HFFc6 (cell line): ENCODE measurements around the gene DTNB. TPM values are rescaled to one million over a fixed set of nuclear protein-coding genes. Genes with fewer than 3 reads are reported as not detected.

Experiments
- DNase-seq: peaks from one replicate; pipeline ENCODE4 v3.0.0-alpha.2; 2018
- H3K27ac Mint-ChIP-seq: 2 replicates; pipeline ENCODE4 v1.8.0; 2020; ENCODE audit warnings: mild to moderate bottlenecking, mixed read lengths
- H3K27me3 Mint-ChIP-seq: 2 replicates; pipeline ENCODE4 v1.8.0; 2021; ENCODE audit warnings: mild to moderate bottlenecking, moderate library complexity, mixed read lengths; ENCODE audit not compliant: insufficient read depth
- H3K36me3 Mint-ChIP-seq: 2 replicates; pipeline ENCODE4 v1.8.0; 2021; ENCODE audit warnings: low read depth, mixed read lengths
- H3K4me1 Mint-ChIP-seq: 2 replicates; pipeline ENCODE4 v1.8.0; 2020; ENCODE audit warnings: low read depth, mixed read lengths
- H3K4me3 Mint-ChIP-seq: 2 replicates; pipeline ENCODE4 v1.8.0; 2020; ENCODE audit warnings: mild to moderate bottlenecking, moderate library complexity, mixed read lengths
- H3K9me3 Mint-ChIP-seq: 2 replicates; pipeline ENCODE4 v1.8.0; 2020; ENCODE audit warnings: mild to moderate bottlenecking, mixed read lengths
- CTCF ChIP-seq: fragments of 200-600 bp; sonication (generic); IDR thresholded peaks from 2 replicates; pipeline ENCODE4 v1.5.0; 2021; ENCODE audit warnings: antibody characterized with exemption, mild to moderate bottlenecking
- total RNA-seq, 6 experiments: library from RNA; stranded (reverse); fragmentation: NEBNext Ultra II Directional; extraction: Animal tissue kit (Norgen Biotek cat#: 25700); gene quantifications; 2 replicates in 1 of 6; 3 replicates in 5 of 6; pipeline ENCODE4 v1.2.3, GENCODE V29; 2021

The DTNB gene
- total RNA-seq, 6 experiments from 2014 or later = 4.2 to 6.2 (median 4.7) TPM

GRCh38 chr2:25624635-25625034 lies 48.7 kb downstream of the DTNB start:
- Mint-ChIP-seq H3K27ac (no peak overlapping the region), H3K36me3 (peaks cover 5% of the 10 kb centered on the region), H3K4me1 (no peaks in the 10 kb centered on the region), H3K27me3 (no peaks in the 10 kb centered on the region), H3K4me3 (no peak overlapping the region), H3K9me3 (no peaks in the 10 kb centered on the region)
- DNase-seq = no peak
- TF ChIP-seq CTCF = no peak

- no peaks in the 10 kb centered on the region for H3K27me3 Mint-ChIP-seq
- no peak for TF ChIP-seq CTCF
- H3K27ac Mint-ChIP-seq = no peak overlapping the region
- H3K36me3 Mint-ChIP-seq = peaks cover 5% of the 10 kb centered on the region
- no peak for DNase-seq
- H3K4me1 Mint-ChIP-seq = peaks cover 10% of the 10 kb centered on the region
- no peaks in the 10 kb centered on the region for H3K9me3 Mint-ChIP-seq
- H3K4me3 Mint-ChIP-seq = no peak overlapping the region
Observed at GRCh38 chr2:25623361-25623760, 50.0 kb downstream of the DTNB start.

- Mint-ChIP-seq H3K36me3 (no peaks in the 10 kb centered on the region), H3K4me3 (no peak overlapping the region), H3K27me3 (no peaks in the 10 kb centered on the region), H3K4me1 (peaks cover 23% of the 10 kb centered on the region), H3K9me3 (no peaks in the 10 kb centered on the region), H3K27ac (no peak overlapping the region)
- no peak for DNase-seq
- TF ChIP-seq CTCF = no peak
Observed at GRCh38 chr2:25620711-25621110, 52.7 kb downstream of the DTNB start.

- DNase-seq = no peak
- Mint-ChIP-seq H3K4me3 (no peak overlapping the region), H3K9me3 (no peaks in the 10 kb centered on the region), H3K27me3 (no peaks in the 10 kb centered on the region), H3K27ac (no peak overlapping the region), H3K4me1 (peaks cover 23% of the 10 kb centered on the region), H3K36me3 (no peaks in the 10 kb centered on the region)
- TF ChIP-seq CTCF = no peak
Observed at GRCh38 chr2:25620077-25620476, 53.3 kb downstream of the DTNB start.

GRCh38 chr2:25619185-25619584 lies 54.2 kb downstream of the DTNB start:
- peaks cover 23% of the 10 kb centered on the region for H3K4me1 Mint-ChIP-seq
- H3K27ac Mint-ChIP-seq = no peak overlapping the region; the same call in 1 of the 2 replicates
- no peak for TF ChIP-seq CTCF
- H3K4me3 Mint-ChIP-seq = no peak overlapping the region
- no peaks in the 10 kb centered on the region for H3K9me3 Mint-ChIP-seq
- H3K36me3 Mint-ChIP-seq = no peaks in the 10 kb centered on the region
- no peaks in the 10 kb centered on the region for H3K27me3 Mint-ChIP-seq
- DNase-seq = no peak

GRCh38 chr2:25618676-25619075 lies 54.7 kb downstream of the DTNB start:
- peak overlapping the region; percentile 82 for H3K27ac Mint-ChIP-seq
- TF ChIP-seq CTCF = no peak
- no peaks in the 10 kb centered on the region for H3K36me3 Mint-ChIP-seq
- no peaks in the 10 kb centered on the region for H3K27me3 Mint-ChIP-seq
- peaks cover 23% of the 10 kb centered on the region for H3K4me1 Mint-ChIP-seq
- H3K4me3 Mint-ChIP-seq = peak overlapping the region; percentile 67
- peak; percentile 57 for DNase-seq
- no peaks in the 10 kb centered on the region for H3K9me3 Mint-ChIP-seq
